Keratinocyte (primary cell): ENCODE measurements around the gene POLR3G.

Experiments used
- EZH2 ChIP-seq: IDR thresholded peaks from one replicate; pipeline ENCODE4 v1.6.1; 2012; ENCODE audit warnings: inconsistent platforms, mild to moderate bottlenecking, low read length, moderate library complexity
- TF ChIP-seq, protein P1 (sequence below), 3 experiments: IDR thresholded peaks in 1 of 3; conservative IDR thresholded peaks in 1 of 3; optimal IDR thresholded peaks in 1 of 3; 2 replicates in 2 of 3; 3 replicates in 1 of 3; pipeline versions ENCODE3 to v1.5.1; 2011; ENCODE audit warnings: low read length in 3 of 3, mild to moderate bottlenecking in 3 of 3, moderate library complexity in 2 of 3, control low read depth in 1 of 3, inconsistent platforms in 1 of 3; ENCODE audit not compliant: insufficient read depth in 2 of 3; ENCODE audit errors: extremely low read depth in 1 of 3

DNA sequence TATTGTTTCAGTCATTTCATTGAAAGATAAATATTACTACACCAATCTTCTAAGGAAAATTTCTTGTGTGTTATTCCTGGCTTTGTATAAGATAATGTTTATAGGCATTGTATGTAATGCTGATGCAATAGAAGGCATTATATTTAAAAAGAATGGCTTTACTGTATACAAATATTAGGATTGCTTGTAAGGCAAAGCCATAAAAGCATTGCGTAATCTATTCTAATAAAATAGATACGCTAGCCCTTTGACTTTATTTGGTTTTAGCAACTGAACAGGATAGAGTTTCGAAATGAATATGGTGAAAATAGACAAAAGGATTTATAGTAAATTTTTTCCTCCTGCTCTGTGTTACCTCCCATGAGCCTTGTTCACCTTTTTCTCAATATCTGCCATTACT is 60.3 kb downstream of the POLR3G start:
- TF ChIP-seq, protein P1, sequence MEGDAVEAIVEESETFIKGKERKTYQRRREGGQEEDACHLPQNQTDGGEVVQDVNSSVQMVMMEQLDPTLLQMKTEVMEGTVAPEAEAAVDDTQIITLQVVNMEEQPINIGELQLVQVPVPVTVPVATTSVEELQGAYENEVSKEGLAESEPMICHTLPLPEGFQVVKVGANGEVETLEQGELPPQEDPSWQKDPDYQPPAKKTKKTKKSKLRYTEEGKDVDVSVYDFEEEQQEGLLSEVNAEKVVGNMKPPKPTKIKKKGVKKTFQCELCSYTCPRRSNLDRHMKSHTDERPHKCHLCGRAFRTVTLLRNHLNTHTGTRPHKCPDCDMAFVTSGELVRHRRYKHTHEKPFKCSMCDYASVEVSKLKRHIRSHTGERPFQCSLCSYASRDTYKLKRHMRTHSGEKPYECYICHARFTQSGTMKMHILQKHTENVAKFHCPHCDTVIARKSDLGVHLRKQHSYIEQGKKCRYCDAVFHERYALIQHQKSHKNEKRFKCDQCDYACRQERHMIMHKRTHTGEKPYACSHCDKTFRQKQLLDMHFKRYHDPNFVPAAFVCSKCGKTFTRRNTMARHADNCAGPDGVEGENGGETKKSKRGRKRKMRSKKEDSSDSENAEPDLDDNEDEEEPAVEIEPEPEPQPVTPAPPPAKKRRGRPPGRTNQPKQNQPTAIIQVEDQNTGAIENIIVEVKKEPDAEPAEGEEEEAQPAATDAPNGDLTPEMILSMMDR (optimal IDR thresholded peaks at IDR 0.05 in 1 of 3, IDR thresholded peaks at IDR 0.05 in 1 of 3, conservative IDR thresholded peaks at IDR 0.05 in 1 of 3; ENCODE audit: extremely low read depth in 1 of 3, insufficient read depth in 2 of 3, low read length in 3 of 3): no peak
- no peak for TF ChIP-seq EZH2
